GM19351 (cell line): ENCODE data around the gene HMGB2.

Source experiments
- ATAC-seq: cut with Tn5 transposase; IDR thresholded peaks from one replicate; pipeline ENCODE4 v1.9.1; 2021; ENCODE audit warnings: mild to moderate bottlenecking, moderate library complexity; ENCODE audit not compliant: unreplicated experiment

Gene HMGB2

GRCh38 chr4:173288698-173289352, 45.3 kb downstream of the HMGB2 start:
- ATAC-seq: peak; percentile 12

- peak; percentile 84 for ATAC-seq
These were observed 45.9 kb downstream of the HMGB2 start for GRCh38 chr4:173288296-173288695.

- no peak for ATAC-seq
These were observed 46.7 kb downstream of the HMGB2 start for GRCh38 chr4:173287486-173287885.

GRCh38 chr4:173284463-173284862, 49.7 kb downstream of the HMGB2 start:
- ATAC-seq: no peak

- no peak for ATAC-seq
These were observed 51.5 kb downstream of the HMGB2 start for GRCh38 chr4:173282626-173283025.

GRCh38 chr4:173282256-173282562, 51.9 kb downstream of the HMGB2 start:
- ATAC-seq: no peak

- ATAC-seq: peak; percentile 62
These were observed 52.5 kb downstream of the HMGB2 start for GRCh38 chr4:173281406-173282255.
